ENCODE results near the gene TMEM181.
"Not testable (repeated sequence)": the region's sequence is repeated elsewhere in the genome, so short reads cannot be mapped to it uniquely, and the experiment has no call there.

Gene TMEM181

DNA sequence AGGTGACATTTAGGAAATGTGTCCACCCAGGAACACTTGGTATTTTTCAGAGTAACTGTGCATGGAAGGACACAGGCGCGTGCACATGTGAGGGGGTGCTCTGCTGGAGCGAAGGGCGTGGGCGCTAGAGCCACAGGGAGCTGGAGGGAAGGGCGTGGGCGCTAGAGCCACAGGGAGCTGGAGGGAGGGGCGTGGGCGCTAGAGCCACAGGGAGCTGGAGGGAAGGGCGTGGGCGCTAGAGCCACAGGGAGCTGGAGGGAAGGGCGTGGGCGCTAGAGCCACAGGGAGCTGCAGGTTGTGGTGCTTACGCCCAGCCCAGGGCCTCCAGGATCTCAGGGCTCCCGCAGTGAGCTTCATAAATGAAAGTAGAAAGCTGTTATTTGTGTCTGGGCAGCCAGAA, 46.1 kb downstream of the TMEM181 start:
- H3K9me3 ChIP-seq (ENCODE audit: control insufficient read depth in 2 of 2, low read length in 2 of 2); H3K9ac ChIP-seq (ENCODE audit: low read depth in 1 of 2, low read length in 2 of 2); H3K27ac ChIP-seq (ENCODE audit: low read depth in 2 of 2, low read length in 2 of 2); H3K4me1 ChIP-seq (ENCODE audit: control insufficient read depth in 2 of 2, insufficient read depth in 2 of 2, low read length in 2 of 2); H3K27me3 ChIP-seq (ENCODE audit: control insufficient read depth in 2 of 2, insufficient read depth in 2 of 2, low read length in 2 of 2); H3K4me3 ChIP-seq (ENCODE audit: low read length in 2 of 2): not testable (repeated sequence)
- peaks cover 45 to 60% of the 10 kb centered on the region in 2 donors for H3K36me3 ChIP-seq (ENCODE audit: control insufficient read depth in 2 of 2, insufficient read depth in 2 of 2, low read length in 2 of 2)

DNA sequence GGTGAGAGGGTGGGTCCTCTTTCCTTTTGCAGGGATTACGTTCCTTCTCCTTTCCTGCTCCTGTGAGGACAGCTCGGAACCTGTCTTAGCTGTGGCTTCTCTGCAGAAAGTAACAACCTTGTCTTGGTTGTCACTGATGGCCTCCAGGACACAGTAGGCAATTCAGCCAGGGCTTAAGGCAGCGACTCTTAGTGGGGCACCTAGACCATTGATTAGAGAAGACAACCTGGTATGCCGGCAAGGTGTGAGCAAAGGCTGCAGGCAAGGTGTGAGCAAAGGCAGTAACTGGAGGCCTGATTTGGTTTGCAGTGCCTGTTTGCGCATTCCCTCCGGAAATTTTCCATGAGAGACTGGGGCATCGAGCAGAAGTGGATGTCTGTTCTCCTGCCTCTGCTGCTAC, 47.0 kb downstream of the TMEM181 start:
- Histone ChIP-seq H3K36me3 (ENCODE audit: control insufficient read depth in 2 of 2, insufficient read depth in 2 of 2, low read length in 2 of 2) (peaks cover 48 to 60% of the 10 kb centered on the region in 2 donors), H3K4me3 (ENCODE audit: low read length in 2 of 2) (no peak overlapping the region), H3K4me1 (ENCODE audit: control insufficient read depth in 2 of 2, insufficient read depth in 2 of 2, low read length in 2 of 2) (no peaks in the 10 kb centered on the region), H3K9me3 (ENCODE audit: control insufficient read depth in 2 of 2, low read length in 2 of 2) (no peaks in the 10 kb centered on the region), H3K27me3 (ENCODE audit: control insufficient read depth in 2 of 2, insufficient read depth in 2 of 2, low read length in 2 of 2) (no peaks in the 10 kb centered on the region), H3K27ac (ENCODE audit: low read depth in 2 of 2, low read length in 2 of 2) (no peak overlapping the region), H3K9ac (ENCODE audit: low read depth in 1 of 2, low read length in 2 of 2) (no peak overlapping the region)

DNA sequence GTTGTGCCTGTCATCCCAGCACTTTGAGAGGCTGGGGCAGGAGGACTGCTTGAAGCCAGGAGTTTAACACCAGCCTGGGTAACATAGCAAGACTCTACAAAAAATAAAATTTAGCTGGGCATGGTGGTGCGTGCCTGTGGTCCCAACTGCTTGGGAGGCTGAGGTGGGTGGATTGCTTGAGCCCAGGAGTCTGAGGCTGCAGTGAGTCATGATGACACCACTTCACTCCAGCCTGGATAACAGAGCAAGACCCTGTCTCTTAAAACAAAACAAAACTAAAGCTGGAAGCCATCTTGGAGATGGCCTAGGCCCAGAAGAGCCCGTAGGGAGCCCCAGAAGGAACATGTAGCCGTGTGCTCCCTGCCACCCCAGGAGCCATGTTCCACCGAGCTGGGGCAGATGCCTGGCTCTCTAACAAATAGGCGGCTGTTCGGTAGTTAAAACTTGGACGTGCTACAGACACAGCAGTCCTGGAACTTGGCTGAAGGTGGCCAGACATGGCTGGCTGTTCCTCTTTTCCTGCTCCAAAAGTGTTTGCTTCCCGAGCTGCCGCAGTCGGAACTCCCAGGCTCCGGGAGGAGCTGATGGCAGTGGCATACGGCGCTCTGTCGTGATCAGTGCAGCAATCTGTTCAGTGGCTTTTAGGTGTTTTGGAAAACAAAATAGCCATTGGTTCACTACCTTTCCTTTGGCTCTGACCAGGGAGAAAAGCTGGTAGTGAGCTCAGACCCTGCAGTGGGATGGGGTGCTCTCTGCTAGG, 47.7 kb downstream of the TMEM181 start:
- Histone ChIP-seq H3K9ac (ENCODE audit: low read depth in 1 of 2, low read length in 2 of 2) (no peak overlapping the region), H3K4me1 (ENCODE audit: control insufficient read depth in 2 of 2, insufficient read depth in 2 of 2, low read length in 2 of 2) (no peaks in the 10 kb centered on the region), H3K27me3 (ENCODE audit: control insufficient read depth in 2 of 2, insufficient read depth in 2 of 2, low read length in 2 of 2) (no peaks in the 10 kb centered on the region), H3K27ac (ENCODE audit: low read depth in 2 of 2, low read length in 2 of 2) (no peak overlapping the region), H3K4me3 (ENCODE audit: low read length in 2 of 2) (no peak overlapping the region), H3K9me3 (ENCODE audit: control insufficient read depth in 2 of 2, low read length in 2 of 2) (no peaks in the 10 kb centered on the region), H3K36me3 (ENCODE audit: control insufficient read depth in 2 of 2, insufficient read depth in 2 of 2, low read length in 2 of 2) (peaks cover 47 to 60% of the 10 kb centered on the region in 2 donors)

DNA sequence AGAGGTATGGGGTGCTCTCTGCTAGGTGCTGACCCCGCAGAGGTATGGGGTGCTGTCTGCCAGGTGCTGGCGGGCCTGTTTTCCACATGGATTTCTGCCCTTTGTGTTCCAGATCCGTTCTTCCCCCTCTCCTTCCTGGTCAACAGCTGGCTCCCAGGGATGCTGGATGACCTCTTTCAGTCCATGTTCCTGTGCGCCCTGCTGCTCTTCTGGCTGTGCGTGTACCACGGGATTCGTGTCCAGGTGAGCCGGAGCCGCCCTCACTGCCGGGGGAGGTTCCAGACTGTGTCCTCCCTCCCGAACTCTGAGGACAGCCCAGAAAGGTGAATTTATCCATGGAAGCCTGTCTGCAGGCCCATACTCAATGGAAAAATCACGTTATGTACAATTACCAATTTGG, 48.3 kb downstream of the TMEM181 start:
- Histone ChIP-seq H3K9ac (ENCODE audit: low read depth in 1 of 2, low read length in 2 of 2) (no peak overlapping the region), H3K27ac (ENCODE audit: low read depth in 2 of 2, low read length in 2 of 2) (no peak overlapping the region), H3K4me1 (ENCODE audit: control insufficient read depth in 2 of 2, insufficient read depth in 2 of 2, low read length in 2 of 2) (no peaks in the 10 kb centered on the region), H3K36me3 (ENCODE audit: control insufficient read depth in 2 of 2, insufficient read depth in 2 of 2, low read length in 2 of 2) (peaks cover 47 to 60% of the 10 kb centered on the region in 2 donors), H3K27me3 (ENCODE audit: control insufficient read depth in 2 of 2, insufficient read depth in 2 of 2, low read length in 2 of 2) (no peaks in the 10 kb centered on the region), H3K9me3 (ENCODE audit: control insufficient read depth in 2 of 2, low read length in 2 of 2) (no peaks in the 10 kb centered on the region), H3K4me3 (ENCODE audit: low read length in 2 of 2) (no peak overlapping the region)

DNA sequence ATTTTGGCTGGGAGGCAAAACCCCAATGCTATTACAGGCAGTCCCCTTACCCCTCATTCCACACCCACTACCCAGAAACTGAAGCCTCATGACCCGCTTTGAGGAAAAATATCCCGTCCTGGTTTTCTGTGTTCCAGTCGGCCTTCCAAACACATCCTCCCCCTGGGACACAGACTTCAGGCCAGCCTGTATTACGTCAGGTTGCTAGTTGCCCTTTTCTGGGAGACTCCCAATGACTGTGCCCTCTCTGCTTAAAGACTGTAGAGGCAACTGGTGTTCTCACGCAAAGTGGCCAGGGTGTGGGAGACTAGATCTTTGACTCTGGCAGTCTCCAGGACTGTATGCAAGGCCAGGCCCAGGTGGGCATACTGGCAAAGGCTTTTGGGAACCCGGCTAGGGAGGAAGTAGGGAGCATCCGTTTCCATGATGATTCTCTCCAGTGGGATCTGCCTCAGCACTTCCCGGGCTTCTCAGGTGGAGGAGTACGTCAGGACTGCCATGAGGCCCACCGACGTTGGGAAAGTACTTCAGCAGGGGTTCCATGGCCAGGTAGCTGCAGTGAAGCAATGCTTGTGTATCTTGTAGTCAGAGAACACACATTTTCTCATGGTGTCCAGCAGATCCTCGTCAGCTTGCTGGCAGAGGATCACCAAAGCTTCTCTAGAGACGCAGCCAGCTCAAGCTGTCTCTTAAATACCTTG, 49.7 kb downstream of the TMEM181 start:
- Histone ChIP-seq H3K27ac (ENCODE audit: low read depth in 2 of 2, low read length in 2 of 2) (no peak overlapping the region), H3K9me3 (ENCODE audit: control insufficient read depth in 2 of 2, low read length in 2 of 2) (no peaks in the 10 kb centered on the region), H3K27me3 (ENCODE audit: control insufficient read depth in 2 of 2, insufficient read depth in 2 of 2, low read length in 2 of 2) (no peaks in the 10 kb centered on the region), H3K36me3 (ENCODE audit: control insufficient read depth in 2 of 2, insufficient read depth in 2 of 2, low read length in 2 of 2) (peaks cover 47 to 54% of the 10 kb centered on the region in 2 donors), H3K4me1 (ENCODE audit: control insufficient read depth in 2 of 2, insufficient read depth in 2 of 2, low read length in 2 of 2) (no peaks in the 10 kb centered on the region), H3K4me3 (ENCODE audit: low read length in 2 of 2) (no peak overlapping the region), H3K9ac (ENCODE audit: low read depth in 1 of 2, low read length in 2 of 2) (no peak overlapping the region)

DNA sequence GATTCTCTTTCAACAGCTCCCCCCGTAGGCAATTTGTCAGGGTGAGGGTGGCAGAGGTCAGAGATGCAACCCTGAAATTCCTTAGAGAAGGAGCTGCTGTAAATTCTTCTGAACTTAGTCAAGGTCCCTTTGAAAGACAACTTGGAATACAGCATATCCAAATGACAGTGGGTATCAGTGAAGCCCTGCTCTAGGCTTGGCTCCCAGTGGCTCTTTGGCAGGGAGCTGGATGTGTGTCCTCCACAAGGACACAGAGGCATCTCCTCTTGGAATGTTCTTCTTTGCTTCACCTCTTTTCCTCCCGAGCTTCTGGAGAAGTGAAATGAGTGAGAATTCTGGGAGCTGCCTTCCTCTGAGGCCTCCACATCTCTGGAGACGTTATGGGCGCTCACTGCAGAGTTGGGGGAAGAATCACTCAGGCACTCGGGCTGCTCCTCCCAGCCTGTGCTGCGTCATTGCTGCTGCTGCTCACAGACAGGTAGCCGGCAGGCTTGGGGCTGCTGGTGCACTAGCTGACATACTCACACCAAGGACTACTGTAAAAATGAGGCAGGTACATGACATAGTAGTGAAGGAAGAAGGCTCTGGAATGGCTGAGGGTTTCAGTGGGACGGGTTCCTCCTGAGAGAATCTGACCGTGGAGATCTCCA, 50.6 kb downstream of the TMEM181 start:
- Histone ChIP-seq H3K27me3 (ENCODE audit: control insufficient read depth in 2 of 2, insufficient read depth in 2 of 2, low read length in 2 of 2) (no peaks in the 10 kb centered on the region), H3K27ac (ENCODE audit: low read depth in 2 of 2, low read length in 2 of 2) (no peak overlapping the region), H3K4me3 (ENCODE audit: low read length in 2 of 2) (no peak overlapping the region), H3K4me1 (ENCODE audit: control insufficient read depth in 2 of 2, insufficient read depth in 2 of 2, low read length in 2 of 2) (no peaks in the 10 kb centered on the region), H3K36me3 (ENCODE audit: control insufficient read depth in 2 of 2, insufficient read depth in 2 of 2, low read length in 2 of 2) (peaks cover 45 to 53% of the 10 kb centered on the region in 2 donors), H3K9me3 (ENCODE audit: control insufficient read depth in 2 of 2, low read length in 2 of 2) (no peaks in the 10 kb centered on the region), H3K9ac (ENCODE audit: low read depth in 1 of 2, low read length in 2 of 2) (no peak overlapping the region)

DNA sequence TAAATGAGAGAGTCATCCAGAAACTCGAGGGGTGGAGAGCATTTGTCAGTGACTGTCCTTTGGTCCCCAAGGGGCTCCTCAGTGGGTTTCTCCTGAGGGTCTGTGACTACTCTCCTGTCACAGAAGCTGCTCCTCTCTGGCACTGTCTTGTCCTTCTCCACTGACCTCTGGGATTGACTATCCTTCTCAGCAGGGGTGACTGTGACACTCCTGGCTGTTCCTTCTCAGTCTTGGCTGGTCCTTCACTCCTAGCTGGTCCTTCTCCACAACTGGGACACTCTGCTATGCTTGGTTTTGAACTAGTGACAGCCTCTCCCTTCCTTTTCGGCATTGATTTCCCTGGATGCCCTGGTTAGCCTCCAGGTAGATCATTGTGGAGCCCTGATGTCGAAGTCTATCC, 51.1 kb downstream of the TMEM181 start:
- Histone ChIP-seq H3K27ac (ENCODE audit: low read depth in 2 of 2, low read length in 2 of 2) (no peak overlapping the region), H3K9me3 (ENCODE audit: control insufficient read depth in 2 of 2, low read length in 2 of 2) (no peaks in the 10 kb centered on the region), H3K36me3 (ENCODE audit: control insufficient read depth in 2 of 2, insufficient read depth in 2 of 2, low read length in 2 of 2) (peaks cover 39 to 48% of the 10 kb centered on the region in 2 donors), H3K4me3 (ENCODE audit: low read length in 2 of 2) (no peak overlapping the region), H3K4me1 (ENCODE audit: control insufficient read depth in 2 of 2, insufficient read depth in 2 of 2, low read length in 2 of 2) (no peaks in the 10 kb centered on the region), H3K9ac (ENCODE audit: low read depth in 1 of 2, low read length in 2 of 2) (no peak overlapping the region), H3K27me3 (ENCODE audit: control insufficient read depth in 2 of 2, insufficient read depth in 2 of 2, low read length in 2 of 2) (no peaks in the 10 kb centered on the region)

DNA sequence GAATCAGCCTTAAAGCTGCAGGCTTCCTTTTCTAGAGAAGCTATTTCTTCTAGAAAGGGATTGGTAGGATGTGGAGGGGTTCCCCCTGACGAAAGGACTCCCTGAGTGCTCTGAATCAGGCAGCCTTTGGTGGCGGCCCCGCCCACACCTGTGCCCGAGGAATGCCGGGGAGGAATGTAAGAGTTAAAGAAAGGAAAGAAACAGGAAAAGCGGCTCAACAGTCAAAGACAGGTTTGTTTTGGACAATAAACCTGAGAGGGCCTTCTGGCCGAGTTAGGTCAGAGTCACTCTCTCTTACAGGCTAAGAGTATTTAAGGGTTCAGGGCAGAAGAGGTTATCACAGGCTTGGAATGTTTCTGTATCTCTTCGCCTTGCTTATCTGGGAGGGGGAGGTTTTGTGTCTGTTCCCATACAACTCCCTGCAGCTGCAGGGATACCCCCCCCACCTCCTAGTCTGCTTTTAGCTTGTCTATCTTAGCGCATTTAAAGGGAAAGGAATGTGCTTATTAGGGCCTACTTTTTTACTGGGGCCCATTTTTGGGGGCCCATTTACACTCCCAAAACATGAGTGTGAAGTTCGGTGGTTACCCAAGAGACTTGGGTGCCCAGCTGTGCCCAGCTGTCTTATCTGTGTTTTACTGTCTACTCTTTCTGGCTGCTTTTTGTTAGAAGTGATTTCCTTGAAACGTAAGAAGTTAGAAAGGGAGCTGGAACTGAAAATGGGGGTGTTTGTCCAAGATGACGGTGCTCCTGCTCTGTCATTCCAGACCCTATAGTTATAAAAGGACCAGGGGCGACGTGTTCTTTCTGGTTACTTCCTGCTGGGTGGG, 51.9 kb downstream of the TMEM181 start:
- no peaks in the 10 kb centered on the region for H3K27me3 ChIP-seq (ENCODE audit: control insufficient read depth in 2 of 2, insufficient read depth in 2 of 2, low read length in 2 of 2)
- H3K9ac ChIP-seq (ENCODE audit: low read depth in 1 of 2, low read length in 2 of 2) = no peak overlapping the region
- peaks cover 36 to 41% of the 10 kb centered on the region in 2 donors for H3K36me3 ChIP-seq (ENCODE audit: control insufficient read depth in 2 of 2, insufficient read depth in 2 of 2, low read length in 2 of 2)
- no peak overlapping the region for H3K4me3 ChIP-seq (ENCODE audit: low read length in 2 of 2)
- H3K27ac ChIP-seq (ENCODE audit: low read depth in 2 of 2, low read length in 2 of 2) = no peak overlapping the region
- H3K4me1 ChIP-seq (ENCODE audit: control insufficient read depth in 2 of 2, insufficient read depth in 2 of 2, low read length in 2 of 2) = no peaks in the 10 kb centered on the region
- no peaks in the 10 kb centered on the region for H3K9me3 ChIP-seq (ENCODE audit: control insufficient read depth in 2 of 2, low read length in 2 of 2)

DNA sequence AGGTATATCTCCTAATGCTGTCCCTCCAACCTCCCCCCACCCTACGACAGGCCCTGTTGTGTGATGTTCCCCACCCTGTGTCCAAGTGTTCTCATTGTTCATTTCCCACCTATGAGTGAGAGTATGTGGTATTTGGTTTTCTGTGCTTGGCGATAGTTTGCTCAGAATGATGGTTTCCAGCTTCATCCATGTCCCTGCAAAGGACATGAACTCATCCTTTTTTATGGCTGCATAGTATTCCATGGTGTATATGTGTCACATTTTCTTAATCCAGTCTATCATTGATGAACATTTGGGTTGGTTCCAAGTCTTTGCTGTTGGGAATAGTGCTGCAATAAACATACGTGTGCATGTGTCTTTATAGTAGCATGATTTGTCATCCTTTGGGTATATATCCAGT, 54.7 kb downstream of the TMEM181 start:
- H3K27ac ChIP-seq (ENCODE audit: low read depth in 2 of 2, low read length in 2 of 2); H3K4me1 ChIP-seq (ENCODE audit: control insufficient read depth in 2 of 2, insufficient read depth in 2 of 2, low read length in 2 of 2); H3K9me3 ChIP-seq (ENCODE audit: control insufficient read depth in 2 of 2, low read length in 2 of 2); H3K4me3 ChIP-seq (ENCODE audit: low read length in 2 of 2); H3K27me3 ChIP-seq (ENCODE audit: control insufficient read depth in 2 of 2, insufficient read depth in 2 of 2, low read length in 2 of 2); H3K9ac ChIP-seq (ENCODE audit: low read depth in 1 of 2, low read length in 2 of 2): not testable (repeated sequence)
- peaks cover 14 to 19% of the 10 kb centered on the region in 2 donors for H3K36me3 ChIP-seq (ENCODE audit: control insufficient read depth in 2 of 2, insufficient read depth in 2 of 2, low read length in 2 of 2)

All from mucosa of rectum (tissue), 2 donors.